DND-41 (cell line): Measurements from ENCODE around the gene PHACTR1.

Experiments used
- ATAC-seq: fragments of 200-7000 bp; cut with Tn5 transposase; 3 replicates; pipeline ENCODE4 v1.9.1; 2021; ENCODE audit warnings: low read depth; ENCODE audit not compliant: insufficient read depth
- DNase-seq: peaks from one replicate; pipeline ENCODE4 v3.0.0-alpha.2; 2020
- H2AFZ ChIP-seq: 2 replicates; pipeline ENCODE4 v1.6.0; 2012; ENCODE audit warnings: low read depth, low read length
- H3K27ac ChIP-seq: 2 replicates; pipeline ENCODE4 v1.5.1; 2012; ENCODE audit warnings: low read length, inconsistent platforms
- H3K27me3 ChIP-seq: fragments of 200-600 bp; sonication (generic); 2 replicates; pipeline ENCODE4 v1.6.0; 2012; ENCODE audit warnings: low read length, mild to moderate bottlenecking, inconsistent platforms; ENCODE audit not compliant: insufficient read depth, poor library complexity
- H3K36me3 ChIP-seq: 2 replicates; pipeline ENCODE4 v1.5.1; 2012; ENCODE audit warnings: low read length, inconsistent platforms; ENCODE audit not compliant: insufficient read depth
- H3K4me1 ChIP-seq: 2 replicates; pipeline ENCODE4 v1.5.1; 2012; ENCODE audit warnings: mild to moderate bottlenecking, low read length; ENCODE audit not compliant: insufficient read depth
- H3K4me2 ChIP-seq: 2 replicates; pipeline ENCODE4 v1.6.0; 2012; ENCODE audit warnings: mild to moderate bottlenecking, moderate library complexity, low read length, inconsistent platforms; ENCODE audit not compliant: insufficient read depth
- H3K4me3 ChIP-seq, 2 experiments: fragments of 200-600 bp in 1 of 2; shearing (Covaris generic) in 1 of 2; 2 replicates each; pipeline ENCODE4 v1.5.1; 2012 to 2016; ENCODE audit warnings: inconsistent platforms in 2 of 2, low read length in 2 of 2, mild to moderate bottlenecking in 2 of 2, low read depth in 1 of 2, moderate library complexity in 1 of 2
- H3K79me2 ChIP-seq: 2 replicates; pipeline ENCODE4 v1.6.0; 2012; ENCODE audit warnings: low read length, inconsistent platforms; ENCODE audit not compliant: insufficient read depth
- H3K9ac ChIP-seq: 2 replicates; pipeline ENCODE4 v1.6.0; 2012; ENCODE audit warnings: low read depth, mild to moderate bottlenecking, inconsistent platforms, low read length, moderate library complexity
- H3K9me3 ChIP-seq: 2 replicates; pipeline ENCODE4 v1.5.1; 2012; ENCODE audit warnings: low read length, moderate library complexity, mild to moderate bottlenecking, inconsistent platforms; ENCODE audit not compliant: insufficient read depth, severe bottlenecking
- H4K20me1 ChIP-seq: 2 replicates; pipeline ENCODE4 v1.6.0; 2012; ENCODE audit warnings: low read length; ENCODE audit not compliant: insufficient read depth
- CTCF ChIP-seq: IDR thresholded peaks from 2 replicates; pipeline ENCODE4 v1.5.1; 2012; ENCODE audit warnings: borderline replicate concordance, low read length, moderate library complexity, mild to moderate bottlenecking; ENCODE audit not compliant: poor library complexity, severe bottlenecking; ENCODE audit errors: extremely low read depth
- EZH2 ChIP-seq: IDR thresholded peaks from 3 replicates; pipeline ENCODE4 v1.6.1; 2012; ENCODE audit warnings: borderline replicate concordance, low read depth, mild to moderate bottlenecking, moderate library complexity, low read length, inconsistent platforms; ENCODE audit not compliant: severe bottlenecking

PHACTR1 gene

GRCh38 chr6:13186861-13187260, 470.3 kb downstream of the PHACTR1 start:
- TF ChIP-seq CTCF: no peak
- TF ChIP-seq EZH2: no peak
- no peak overlapping the region for H3K9ac ChIP-seq
- H2AFZ ChIP-seq: no peak overlapping the region
- DNase-seq: no peak
- no peak overlapping the region for H3K4me3 ChIP-seq
- H3K36me3 ChIP-seq: no peaks in the 10 kb centered on the region
- no peaks in the 10 kb centered on the region for H3K9me3 ChIP-seq
- no peaks in the 10 kb centered on the region for H4K20me1 ChIP-seq
- peaks cover 12% of the 10 kb centered on the region for H3K27me3 ChIP-seq
- H3K4me2 ChIP-seq: no peak overlapping the region
- no peak overlapping the region for H3K27ac ChIP-seq
- no peak for ATAC-seq
- H3K79me2 ChIP-seq: no peaks in the 10 kb centered on the region
- no peaks in the 10 kb centered on the region for H3K4me1 ChIP-seq

- DNase-seq: no peak
These were observed 471.1 kb downstream of the PHACTR1 start for GRCh38 chr6:13187692-13188091.

GRCh38 chr6:13188306-13188705, 471.7 kb downstream of the PHACTR1 start:
- no peaks in the 10 kb centered on the region for H3K9me3 ChIP-seq
- no peaks in the 10 kb centered on the region for H3K36me3 ChIP-seq
- no peaks in the 10 kb centered on the region for H3K4me1 ChIP-seq
- H3K9ac ChIP-seq: no peak overlapping the region
- H3K4me3 ChIP-seq: no peak overlapping the region
- no peak for ATAC-seq
- H3K27ac ChIP-seq: no peak overlapping the region
- no peaks in the 10 kb centered on the region for H4K20me1 ChIP-seq
- TF ChIP-seq CTCF (no peak), EZH2 (no peak)
- no peaks in the 10 kb centered on the region for H3K79me2 ChIP-seq
- no peak overlapping the region for H2AFZ ChIP-seq
- no peak overlapping the region for H3K4me2 ChIP-seq
- no peak for DNase-seq
- H3K27me3 ChIP-seq: peaks cover 24% of the 10 kb centered on the region

More at GRCh38 chr6:13187692-13188091, 471.1 kb downstream of the PHACTR1 start:
- H2AFZ ChIP-seq: no peak overlapping the region
- H3K27me3 ChIP-seq: peaks cover 20% of the 10 kb centered on the region
- H3K4me3 ChIP-seq: no peak overlapping the region
- no peak overlapping the region for H3K9ac ChIP-seq
- no peaks in the 10 kb centered on the region for H4K20me1 ChIP-seq
- no peaks in the 10 kb centered on the region for H3K9me3 ChIP-seq
- H3K4me1 ChIP-seq: no peaks in the 10 kb centered on the region
- no peak for TF ChIP-seq EZH2
- no peak for TF ChIP-seq CTCF
- ATAC-seq: no peak
- no peaks in the 10 kb centered on the region for H3K36me3 ChIP-seq
- no peak overlapping the region for H3K27ac ChIP-seq
- no peaks in the 10 kb centered on the region for H3K79me2 ChIP-seq
- H3K4me2 ChIP-seq: no peak overlapping the region

- no peaks in the 10 kb centered on the region for H4K20me1 ChIP-seq
- TF ChIP-seq CTCF: no peak
- TF ChIP-seq EZH2: no peak
- ATAC-seq (no peak), DNase-seq (no peak)
- no peak overlapping the region for H3K4me3 ChIP-seq
- H3K4me1 ChIP-seq: no peaks in the 10 kb centered on the region
- H3K79me2 ChIP-seq: no peaks in the 10 kb centered on the region
- H3K9me3 ChIP-seq: no peaks in the 10 kb centered on the region
- peaks cover 24% of the 10 kb centered on the region for H3K27me3 ChIP-seq
- H2AFZ ChIP-seq: no peak overlapping the region
- H3K27ac ChIP-seq: no peak overlapping the region
- no peak overlapping the region for H3K9ac ChIP-seq
- H3K36me3 ChIP-seq: no peaks in the 10 kb centered on the region
- H3K4me2 ChIP-seq: no peak overlapping the region
These were observed 473.1 kb downstream of the PHACTR1 start for GRCh38 chr6:13189710-13190109.
